BLaER1 treated with 17β-estradiol and CSF1 and Interleukin-3, amounts not matched to agents 10 nM and 100 nM (cell line): Measurements from ENCODE around the gene PEG3.

Experiments used
- H3K27ac ChIP-seq, 11 experiments: shearing (Covaris generic); formaldehyde crosslinking; 2 replicates each; pipeline ENCODE4 v1.8.1; 2022
- H3K27me3 ChIP-seq, 11 experiments: shearing (Covaris generic); formaldehyde crosslinking; 2 replicates each; pipeline ENCODE4 v1.8.1; 2022
- H3K36me3 ChIP-seq, 11 experiments: shearing (Covaris generic); formaldehyde crosslinking; 2 replicates each; pipeline ENCODE4 v1.8.1; 2022
- H3K4me1 ChIP-seq, 10 experiments: shearing (Covaris generic); formaldehyde crosslinking; 2 replicates each; pipeline ENCODE4 v1.8.1; 2022
- H3K4me2 ChIP-seq, 11 experiments: shearing (Covaris generic); formaldehyde crosslinking; 2 replicates each; pipeline ENCODE4 v1.8.1; 2022
- H3K4me3 ChIP-seq, 10 experiments: shearing (Covaris generic); formaldehyde crosslinking; 2 replicates each; pipeline ENCODE4 v1.8.1; 2022
- H3K9ac ChIP-seq, 11 experiments: shearing (Covaris generic); formaldehyde crosslinking; 2 replicates each; pipeline ENCODE4 v1.8.1; 2022
- H3K9me3 ChIP-seq, 11 experiments: shearing (Covaris generic); formaldehyde crosslinking; replicated peaks in 1 of 11; 2 replicates each; pipeline ENCODE4 v1.8.1; 2022
- H4K20me1 ChIP-seq, 11 experiments: shearing (Covaris generic); formaldehyde crosslinking; 2 replicates each; pipeline ENCODE4 v1.8.1; 2022
- Cebpa-rat ChIP-seq, 11 experiments: shearing (Covaris generic); IDR thresholded peaks; 2 replicates each; pipeline ENCODE4 v1.8.1; 2022

Gene PEG3

DNA sequence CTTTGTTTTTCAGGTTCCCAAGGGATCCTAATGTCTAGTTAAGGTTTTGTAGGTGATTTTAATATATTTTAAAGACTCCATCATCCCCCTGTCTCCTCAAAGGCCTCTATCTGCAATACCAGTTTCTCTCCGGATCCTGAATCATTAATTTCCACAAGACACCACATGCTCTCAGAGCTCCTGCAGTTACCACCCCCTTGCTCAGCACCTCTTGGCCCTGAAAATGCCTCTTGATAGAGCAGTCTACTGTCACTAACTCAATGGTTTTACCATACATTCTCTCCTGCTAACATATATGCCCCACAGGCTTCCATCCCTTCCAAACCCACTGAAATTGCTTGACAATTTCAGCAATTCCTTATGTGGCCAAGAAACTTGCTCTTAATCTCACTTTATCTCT lies 1.9 kb upstream of the PEG3 start:
- no peaks in the 10 kb centered on the region for H4K20me1 ChIP-seq
- H3K27me3 ChIP-seq, result no peaks in the 10 kb centered on the region
- H3K27ac ChIP-seq, result no peak overlapping the region
- H3K4me1 ChIP-seq, result no peaks in the 10 kb centered on the region
- H3K9me3 ChIP-seq, result peaks cover 32 to 34% (median 33%) of the 10 kb centered on the region in 11 experiments
- H3K9ac ChIP-seq, result no peak overlapping the region
- H3K4me2 ChIP-seq, result no peak overlapping the region
- no peak overlapping the region for H3K4me3 ChIP-seq
- H3K36me3 ChIP-seq, result no peaks in the 10 kb centered on the region
- TF ChIP-seq Cebpa-rat (IDR thresholded peaks at IDR 0.05), result no peak

GRCh38 chr19:56841193-56841543 lies 642 bp upstream of the PEG3 start:
- no peak overlapping the region for H3K27ac ChIP-seq
- no peaks in the 10 kb centered on the region for H3K4me1 ChIP-seq
- H3K9ac ChIP-seq, result no peak overlapping the region
- no peaks in the 10 kb centered on the region for H4K20me1 ChIP-seq
- no peak overlapping the region for H3K4me3 ChIP-seq
- H3K4me2 ChIP-seq, result no peak overlapping the region
- no peaks in the 10 kb centered on the region for H3K36me3 ChIP-seq
- H3K9me3 ChIP-seq, result peaks cover 38 to 46% (median 43%) of the 10 kb centered on the region in 11 experiments
- no peaks in the 10 kb centered on the region for H3K27me3 ChIP-seq
- TF ChIP-seq Cebpa-rat (IDR thresholded peaks at IDR 0.05), result no peak

DNA sequence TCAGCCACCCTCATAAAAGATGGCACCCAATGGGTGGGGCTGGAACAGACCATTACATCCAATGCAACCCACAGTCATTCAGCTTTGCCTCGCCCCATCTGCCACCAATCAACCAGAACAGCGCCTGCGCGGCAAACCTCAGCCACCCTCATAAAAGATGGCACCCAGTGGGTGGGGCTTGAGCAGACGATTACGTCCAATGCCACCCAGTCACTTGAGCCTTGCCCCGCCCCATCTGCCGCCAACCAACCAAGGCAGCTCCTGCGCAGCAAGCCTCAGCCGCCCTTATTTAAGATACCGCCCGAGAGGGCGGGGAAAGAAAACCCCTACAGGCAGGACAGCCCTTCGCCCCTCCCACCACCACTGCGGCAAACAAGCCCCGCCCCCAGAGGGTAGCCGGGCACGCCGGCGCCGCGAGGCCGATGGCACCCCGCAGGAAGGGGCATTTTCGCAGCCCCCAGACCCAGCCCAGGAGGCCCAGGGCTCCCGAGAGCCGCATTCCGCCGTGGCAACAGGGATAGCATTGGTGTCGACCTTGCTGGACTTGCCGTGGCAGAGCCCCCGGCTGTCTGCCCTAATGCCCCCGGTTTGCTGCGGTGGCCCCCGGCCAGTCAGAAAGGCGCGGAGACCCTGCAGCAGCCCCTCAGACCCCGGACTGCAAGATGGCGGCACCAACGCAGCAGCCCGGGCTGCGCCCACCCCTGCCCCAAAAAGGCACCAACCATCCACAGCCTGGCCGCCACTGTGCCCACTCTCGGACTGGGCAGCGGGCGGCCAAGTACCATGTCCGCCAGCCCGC lies 675 bp downstream of the PEG3 start:
- Histone ChIP-seq H3K27me3 (no peaks in the 10 kb centered on the region), H3K4me3 (peak overlapping the region in 1 of 10 experiments; percentile 8; a peak in 1 of 20 replicates), H3K9ac (no peak overlapping the region), H3K36me3 (no peaks in the 10 kb centered on the region), H3K9me3 (peaks cover 38 to 46% (median 43%) of the 10 kb centered on the region in 11 experiments), H3K4me2 (no peak overlapping the region), H3K4me1 (0 out of 20 replicates have a peak, but pooled peaks cover 0 to 1% (median 0%) of the 10 kb centered on the region in 10 experiments), H3K27ac (no peak overlapping the region), H4K20me1 (no peaks in the 10 kb centered on the region)
- no peak for TF ChIP-seq Cebpa-rat (IDR thresholded peaks at IDR 0.05)

DNA sequence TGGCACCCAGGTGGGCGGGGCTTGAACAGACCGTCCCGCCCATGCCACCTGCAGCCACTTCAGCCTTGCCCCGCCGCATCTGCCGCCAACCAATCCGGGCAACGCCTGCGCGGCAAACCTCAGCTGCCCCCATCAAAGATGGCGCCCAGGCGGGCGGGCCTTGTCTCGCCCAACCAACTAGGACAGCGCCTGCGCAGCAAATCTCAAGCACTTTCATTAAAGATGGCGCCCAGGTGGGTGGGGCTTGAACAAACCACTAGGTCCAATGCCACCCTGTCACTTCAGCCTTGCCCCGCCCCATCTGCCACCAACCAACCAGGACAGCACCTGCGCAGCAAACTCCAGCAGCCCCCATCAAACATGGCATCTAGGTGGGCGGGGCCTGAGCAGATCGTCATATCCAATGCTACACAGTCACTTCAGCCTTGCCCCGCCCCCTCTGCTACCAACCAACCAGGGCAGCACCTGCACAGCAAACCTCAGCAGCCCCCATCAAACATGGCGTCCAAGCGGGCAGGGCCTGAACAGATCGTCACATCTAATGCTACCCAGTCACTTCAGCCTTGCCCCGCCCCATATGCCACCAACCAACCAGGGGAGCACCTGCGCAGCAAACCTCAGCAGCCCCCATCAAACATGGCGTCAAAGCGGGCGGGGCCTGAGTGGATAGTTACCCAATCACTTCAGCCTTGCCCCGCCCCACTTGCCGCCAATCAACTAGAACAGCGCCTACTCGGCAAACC lies 1.4 kb downstream of the PEG3 start:
- Histone ChIP-seq H3K4me2 (no peak overlapping the region), H3K4me3 (peak overlapping the region in 3 of 10 experiments; percentile 8 to 22 (median 14); a peak in 3 of 20 replicates), H3K27ac (no peak overlapping the region), H3K27me3 (no peaks in the 10 kb centered on the region), H3K36me3 (no peaks in the 10 kb centered on the region), H3K9ac (no peak overlapping the region), H3K4me1 (0 out of 20 replicates have a peak, but pooled peaks cover 0 to 4% (median 0%) of the 10 kb centered on the region in 10 experiments), H3K9me3 (peaks cover 38 to 46% (median 43%) of the 10 kb centered on the region in 11 experiments), H4K20me1 (no peaks in the 10 kb centered on the region)
- no peak for TF ChIP-seq Cebpa-rat (IDR thresholded peaks at IDR 0.05)

- H3K36me3 ChIP-seq, result no peaks in the 10 kb centered on the region
- no peaks in the 10 kb centered on the region for H3K27me3 ChIP-seq
- H3K4me3 ChIP-seq, result peak overlapping the region in 3 of 10 experiments; percentile 14 to 22 (median 15); a peak in 3 of 20 replicates
- no peak overlapping the region for H3K4me2 ChIP-seq
- H3K4me1 ChIP-seq, result 0 out of 20 replicates have a peak, but pooled peaks cover 0 to 4% (median 0%) of the 10 kb centered on the region in 10 experiments
- H3K27ac ChIP-seq, result no peak overlapping the region
- H3K9me3 ChIP-seq, result peaks cover 38 to 46% (median 43%) of the 10 kb centered on the region in 11 experiments
- no peaks in the 10 kb centered on the region for H4K20me1 ChIP-seq
- no peak for TF ChIP-seq Cebpa-rat (IDR thresholded peaks at IDR 0.05)
- no peak overlapping the region for H3K9ac ChIP-seq
Observed at GRCh38 chr19:56838024-56838908, 2.3 kb downstream of the PEG3 start.

- H3K9me3 ChIP-seq, result peaks cover 38 to 46% (median 43%) of the 10 kb centered on the region in 11 experiments
- H3K4me1 ChIP-seq, result 0 out of 20 replicates have a peak, but pooled peaks cover 0 to 4% (median 0%) of the 10 kb centered on the region in 10 experiments
- H3K9ac ChIP-seq, result no peak overlapping the region
- no peak overlapping the region; a peak in 1 of 20 replicates for H3K4me3 ChIP-seq
- TF ChIP-seq Cebpa-rat (IDR thresholded peaks at IDR 0.05), result no peak
- no peaks in the 10 kb centered on the region for H4K20me1 ChIP-seq
- H3K36me3 ChIP-seq, result no peaks in the 10 kb centered on the region
- H3K27ac ChIP-seq, result no peak overlapping the region
- no peak overlapping the region for H3K4me2 ChIP-seq
- H3K27me3 ChIP-seq, result no peaks in the 10 kb centered on the region
Observed at GRCh38 chr19:56837492-56838023, 3.0 kb downstream of the PEG3 start.

- Histone ChIP-seq H3K4me1 (peaks cover 0 to 4% (median 0%) of the 10 kb centered on the region in 10 experiments; a peak in 2 of 20 replicates), H4K20me1 (no peaks in the 10 kb centered on the region), H3K9me3 (peaks cover 38 to 46% (median 43%) of the 10 kb centered on the region in 11 experiments), H3K36me3 (no peaks in the 10 kb centered on the region), H3K4me3 (no peak overlapping the region), H3K27me3 (no peaks in the 10 kb centered on the region), H3K9ac (no peak overlapping the region), H3K27ac (no peak overlapping the region), H3K4me2 (no peak overlapping the region)
- TF ChIP-seq Cebpa-rat (IDR thresholded peaks at IDR 0.05), result no peak
Observed at GRCh38 chr19:56837004-56837403, 3.5 kb downstream of the PEG3 start.

DNA sequence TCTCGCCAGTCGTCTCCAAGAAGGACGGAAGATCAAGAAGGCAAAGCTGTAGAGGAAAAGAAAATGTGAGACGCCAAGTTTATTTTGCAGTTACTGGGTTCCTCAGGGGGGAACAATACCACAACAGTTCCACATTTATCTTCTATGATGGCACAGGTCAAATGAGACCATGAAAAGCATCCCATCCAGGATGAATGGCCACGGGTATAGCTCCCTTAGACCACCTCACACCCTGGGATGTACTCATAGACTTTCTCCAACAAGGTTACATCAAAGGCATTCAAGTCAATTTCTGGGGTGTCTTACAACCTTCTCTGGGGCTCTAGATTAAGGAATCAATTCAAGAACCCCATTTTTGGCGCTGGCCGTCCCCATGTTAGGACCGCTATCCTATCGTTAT lies 4.5 kb downstream of the PEG3 start:
- TF ChIP-seq Cebpa-rat (IDR thresholded peaks at IDR 0.05), result no peak
- peaks cover 38 to 46% (median 43%) of the 10 kb centered on the region in 11 experiments for H3K9me3 ChIP-seq
- H3K9ac ChIP-seq, result no peak overlapping the region
- H3K36me3 ChIP-seq, result no peaks in the 10 kb centered on the region
- H3K27ac ChIP-seq, result no peak overlapping the region
- H4K20me1 ChIP-seq, result no peaks in the 10 kb centered on the region
- no peaks in the 10 kb centered on the region for H3K27me3 ChIP-seq
- H3K4me2 ChIP-seq, result no peak overlapping the region
- peaks cover 0 to 11% (median 5%) of the 10 kb centered on the region in 10 experiments; a peak in 7 of 20 replicates for H3K4me1 ChIP-seq
- no peak overlapping the region for H3K4me3 ChIP-seq
